SIG-M5 treated with dmso at 0.1 percent for 504 hours (cell line): Measurements from ENCODE around the gene TNIP2.

Experiments
- DNase-seq: peaks from one replicate; lab custom pipeline; 2025; ENCODE audit not compliant: unreplicated experiment; lab: John Stamatoyannopoulos, UW

The TNIP2 gene

GRCh38 chr4:2722033-2722432 lies 34.1 kb downstream of the TNIP2 start:
- no peak for DNase-seq

DNA sequence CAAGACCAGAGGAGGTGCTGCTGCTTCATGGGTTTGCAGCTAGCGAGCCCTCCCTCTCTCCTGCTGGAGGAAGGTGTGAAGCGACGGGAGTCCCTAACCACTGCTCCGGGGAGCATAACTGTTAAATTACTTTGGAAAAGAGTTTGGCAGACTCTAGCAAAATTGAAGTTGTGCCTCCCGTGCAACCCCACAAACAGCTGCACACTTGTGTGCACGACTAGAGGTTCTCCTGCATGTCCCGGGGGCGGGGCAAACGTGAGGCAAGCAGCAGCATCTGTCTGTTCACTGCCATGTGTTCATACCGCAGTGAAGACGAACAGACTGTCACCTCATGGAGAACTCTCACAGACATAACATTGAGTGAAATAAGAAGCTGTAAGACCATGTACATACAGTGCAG lies 34.5 kb downstream of the TNIP2 start:
- no peak for DNase-seq

DNA sequence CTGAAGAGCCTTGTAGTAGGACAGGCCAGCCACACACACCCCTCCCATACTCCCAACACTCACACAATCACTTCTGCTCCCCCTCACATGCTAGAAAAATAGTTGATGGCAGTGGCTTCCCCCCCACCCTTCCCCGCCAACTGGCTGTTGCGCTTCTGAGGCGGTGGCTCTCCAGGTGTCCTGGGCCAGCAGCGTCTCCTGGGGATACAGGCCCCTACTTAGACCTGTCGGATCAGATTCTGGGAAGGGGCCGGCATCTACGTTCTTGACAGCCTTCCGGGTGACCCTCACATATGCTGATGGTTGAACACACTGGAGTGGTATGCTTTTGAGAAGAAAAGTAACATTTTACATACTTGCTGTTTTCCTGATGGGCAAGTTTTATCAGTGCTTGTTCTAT lies 39.9 kb downstream of the TNIP2 start:
- DNase-seq: no peak

- DNase-seq: no peak
Measured at GRCh38 chr4:2715426-2715825, 40.7 kb downstream of the TNIP2 start.

- DNase-seq: no peak
Measured at GRCh38 chr4:2714918-2715317, 41.2 kb downstream of the TNIP2 start.

DNA sequence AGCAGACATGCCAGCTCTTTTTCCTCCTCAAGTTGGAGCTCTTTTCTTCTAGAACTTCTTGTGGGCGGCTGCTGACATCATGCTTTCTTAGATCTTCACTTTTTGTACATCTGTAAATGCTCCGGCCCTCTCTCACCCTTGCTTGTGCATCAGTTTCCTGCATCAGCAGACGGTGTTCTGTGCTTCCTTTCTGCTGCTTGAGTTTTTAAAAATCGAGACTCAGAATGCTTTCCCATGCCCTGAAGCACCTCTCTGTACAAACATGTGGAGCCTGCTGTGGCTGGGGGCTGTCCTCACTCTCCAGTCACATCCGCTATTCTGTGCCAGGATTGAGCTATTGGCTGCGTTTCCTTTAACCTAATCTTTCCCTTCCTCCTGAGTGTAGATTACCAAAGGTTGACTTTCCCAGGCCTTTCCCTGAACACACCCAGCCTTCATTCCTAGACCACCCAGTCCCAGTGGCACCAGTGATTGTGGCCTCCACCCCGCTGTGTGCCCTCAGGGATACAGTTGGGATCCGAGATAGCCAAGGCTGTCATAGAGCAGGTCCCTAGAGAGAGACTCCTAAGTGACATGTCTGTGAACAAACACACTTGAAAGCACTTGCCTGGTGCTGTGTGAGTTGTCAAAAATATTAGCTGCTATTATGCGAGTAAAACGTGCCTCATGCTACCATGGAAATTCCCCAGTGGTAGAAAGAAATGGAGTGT lies 41.9 kb downstream of the TNIP2 start:
- no peak for DNase-seq

DNA sequence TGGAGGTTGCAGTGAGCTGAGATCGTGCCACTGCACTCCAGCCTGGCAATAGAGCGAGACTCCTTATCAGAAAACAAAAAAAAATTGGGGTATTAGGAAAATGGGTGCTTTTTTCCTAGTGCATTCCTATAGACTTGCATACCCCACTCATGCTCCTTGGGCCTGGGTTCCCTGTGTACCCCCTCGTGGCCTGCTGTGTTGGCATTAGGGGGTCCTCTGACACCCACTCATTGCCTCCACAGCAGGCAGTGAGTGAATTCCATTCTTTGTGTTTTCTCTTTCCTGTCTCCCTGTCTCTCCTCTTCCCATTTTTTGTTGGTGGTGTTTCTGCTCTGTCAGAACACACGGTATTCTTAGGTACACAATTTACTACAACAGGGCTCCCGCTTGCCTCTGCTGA lies 42.8 kb downstream of the TNIP2 start:
- DNase-seq: no peak

DNA sequence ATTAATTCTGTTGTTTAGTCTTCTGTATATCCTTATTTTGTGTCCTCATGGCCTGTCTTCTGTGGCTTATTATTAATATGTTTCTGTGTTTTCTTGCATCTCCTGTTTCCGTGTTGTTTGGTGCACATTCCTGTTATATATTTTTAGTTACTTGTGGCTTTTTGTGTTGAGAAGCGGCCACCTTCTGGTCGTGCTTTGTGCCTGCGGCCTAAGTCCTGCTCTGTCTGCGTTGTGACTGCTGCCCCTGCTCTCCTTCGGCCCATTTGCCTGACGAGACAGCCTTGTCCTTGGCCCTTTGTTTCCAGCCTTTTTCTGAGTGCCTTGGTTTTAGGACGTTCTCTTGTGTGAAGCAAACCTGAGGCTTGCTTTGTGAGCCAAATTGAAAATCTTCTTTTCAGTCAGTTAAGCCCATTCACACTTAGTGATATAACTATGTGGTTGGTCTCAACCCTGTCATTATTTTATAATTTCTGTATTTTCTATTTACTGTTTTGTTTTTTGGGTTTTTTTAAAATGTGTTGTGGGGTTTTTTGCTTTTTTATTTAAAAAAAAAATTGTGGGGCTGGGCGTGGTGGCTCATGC lies 43.8 kb downstream of the TNIP2 start:
- no peak for DNase-seq

DNA sequence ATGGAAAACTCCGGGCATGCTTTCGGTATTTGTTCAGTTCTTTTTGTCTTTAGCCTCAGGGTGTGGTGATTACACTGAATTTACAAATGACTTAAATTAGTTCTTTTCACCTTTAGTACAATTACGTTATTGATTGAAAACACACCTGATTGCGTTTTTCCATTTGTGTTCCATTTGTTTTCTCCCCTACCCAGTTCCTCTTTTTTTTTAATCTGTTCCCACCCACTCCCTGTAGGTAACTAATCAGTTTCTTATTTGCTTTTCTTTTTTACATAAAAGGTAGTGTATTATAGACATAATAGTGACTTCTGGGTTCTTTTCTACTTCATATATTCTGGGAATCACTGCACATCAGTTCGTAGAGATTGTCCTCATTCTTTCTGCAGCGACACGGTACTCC lies 53.4 kb downstream of the TNIP2 start:
- no peak for DNase-seq

DNA sequence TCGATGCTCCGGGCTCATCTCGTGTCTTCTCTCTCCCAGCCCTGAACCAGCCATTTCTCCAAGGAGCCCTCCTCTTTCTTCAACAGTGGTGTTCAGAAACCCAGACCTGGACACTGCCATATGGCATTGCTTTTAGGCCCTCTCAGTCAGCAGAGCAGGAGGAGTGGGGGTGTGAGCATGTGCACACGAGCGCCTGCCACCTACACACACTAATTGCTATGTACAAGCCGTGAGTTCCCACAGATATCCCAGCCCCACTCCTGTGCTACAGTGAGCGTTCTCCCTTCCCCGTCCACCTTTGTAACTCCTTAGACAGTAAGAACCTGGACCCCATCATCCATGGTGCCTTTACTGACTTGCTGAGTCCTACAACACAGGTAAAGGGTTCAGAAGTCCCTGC lies 53.8 kb downstream of the TNIP2 start:
- DNase-seq: no peak

- DNase-seq: no peak
Measured at GRCh38 chr4:2700031-2700430, 56.1 kb downstream of the TNIP2 start.

DNA sequence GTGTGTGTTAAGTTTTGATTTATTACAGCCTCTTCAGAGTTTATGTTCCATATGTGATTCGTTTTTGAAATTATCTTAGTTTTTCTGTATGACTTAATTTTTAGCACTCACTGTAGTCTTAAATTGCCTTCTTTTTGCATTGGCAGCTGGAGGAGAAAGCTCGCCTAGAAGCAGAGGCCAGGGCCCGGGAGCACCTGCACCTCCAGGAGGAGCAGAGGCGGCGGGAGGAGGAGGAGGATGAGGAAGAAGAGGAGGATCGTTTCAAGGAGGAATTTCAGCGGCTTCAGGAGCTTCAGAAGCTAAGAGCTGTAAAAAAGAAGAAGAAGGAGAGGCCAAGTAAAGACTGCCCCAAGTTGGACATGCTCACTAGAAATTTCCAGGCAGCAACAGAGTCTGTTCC lies 56.6 kb downstream of the TNIP2 start:
- DNase-seq: no peak

GRCh38 chr4:2698951-2699505 lies 57.1 kb downstream of the TNIP2 start:
- DNase-seq: no peak

DNA sequence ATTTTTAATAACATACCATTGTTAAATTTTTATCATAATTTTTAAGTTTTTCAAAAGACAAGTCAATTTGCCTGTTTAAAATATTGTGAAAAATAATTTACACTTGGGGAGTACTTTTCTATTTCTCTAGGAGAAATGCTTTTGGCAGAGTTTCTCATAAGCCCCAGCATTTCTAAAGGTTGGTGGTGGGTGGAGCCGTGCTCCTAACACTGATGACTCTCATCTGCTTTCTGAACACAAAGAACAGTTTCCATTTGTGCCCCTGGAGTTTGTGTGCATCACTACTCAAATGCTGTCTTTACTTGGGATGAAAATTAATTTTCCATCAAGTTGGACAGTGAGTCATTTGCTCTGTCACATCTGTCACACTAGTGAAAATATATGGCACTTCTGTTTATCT lies 57.6 kb downstream of the TNIP2 start:
- no peak for DNase-seq

- DNase-seq: no peak
Measured at GRCh38 chr4:2697995-2698414, 58.1 kb downstream of the TNIP2 start.

GRCh38 chr4:2696423-2696822 lies 59.7 kb downstream of the TNIP2 start:
- DNase-seq: no peak

- DNase-seq: no peak
Measured at GRCh38 chr4:2695346-2696060, 60.6 kb downstream of the TNIP2 start.

GRCh38 chr4:2694691-2695090 lies 61.4 kb downstream of the TNIP2 start:
- DNase-seq: no peak

DNA sequence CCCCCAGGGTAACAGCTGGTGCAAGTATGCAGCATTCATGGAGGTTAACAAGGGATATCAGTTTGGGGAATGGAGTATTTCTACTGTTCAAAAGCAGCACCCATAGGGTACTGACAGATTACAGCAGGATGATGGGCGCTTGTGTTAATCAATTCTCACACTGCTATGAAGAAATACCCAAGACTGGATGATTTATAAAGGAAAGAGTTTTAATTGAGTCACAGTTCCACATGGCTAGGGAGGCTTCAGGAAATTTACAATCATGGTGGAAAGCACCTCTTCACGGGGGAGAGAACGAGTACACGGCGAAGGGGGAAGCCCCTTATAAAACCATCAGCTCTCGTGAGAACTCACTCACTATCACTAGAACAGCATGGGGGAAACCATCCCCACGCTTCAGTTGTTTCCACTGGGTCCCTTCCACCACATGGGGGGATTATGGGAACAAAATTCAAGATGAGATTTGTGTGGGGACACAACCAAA lies 64.1 kb downstream of the TNIP2 start:
- no peak for DNase-seq
